Hepatocyte (in vitro differentiated cells): ENCODE measurements around the gene CDK6. TPM values are rescaled to one million over a fixed set of nuclear protein-coding genes. Genes with fewer than 3 reads are reported as not detected.

ENCODE experiments used
- DNase-seq: peaks from one replicate; pipeline ENCODE4 v3.0.0-alpha.2; 2016; ENCODE audit warnings: low spot score
- H2AFZ ChIP-seq: fragments of 200-600 bp; sonication (generic); 2 replicates; pipeline ENCODE4 v1.6.0; 2016; ENCODE audit warnings: antibody characterized with exemption, mild to moderate bottlenecking
- H3K27ac ChIP-seq: fragments of 200-600 bp; sonication (generic); 2 replicates; pipeline ENCODE4 v1.5.1; 2016; ENCODE audit warnings: mild to moderate bottlenecking
- H3K27me3 ChIP-seq: fragments of 200-600 bp; sonication (generic); 2 replicates; pipeline ENCODE4 v1.6.1; 2016
- H3K36me3 ChIP-seq: fragments of 200-600 bp; sonication (generic); replicated peaks from 2 replicates; pipeline ENCODE4 v1.5.1; 2016; ENCODE audit warnings: low read depth; ENCODE audit not compliant: insufficient read depth
- H3K4me1 ChIP-seq: fragments of 200-600 bp; sonication (generic); 2 replicates; pipeline ENCODE4 v1.5.1; 2016; ENCODE audit warnings: mild to moderate bottlenecking, moderate library complexity; ENCODE audit not compliant: insufficient read depth
- H3K4me2 ChIP-seq: fragments of 200-600 bp; sonication (generic); 2 replicates; pipeline ENCODE4 v1.6.0; 2016
- H3K4me3 ChIP-seq: fragments of 200-600 bp; sonication (generic); 2 replicates; pipeline ENCODE4 v1.5.1; 2016; ENCODE audit warnings: mild to moderate bottlenecking
- H3K79me2 ChIP-seq: fragments of 200-600 bp; sonication (generic); 2 replicates; pipeline ENCODE4 v1.6.0; 2017; ENCODE audit warnings: mild to moderate bottlenecking
- H3K9me2 ChIP-seq: fragments of 200-600 bp; sonication (generic); replicated peaks from 2 replicates; pipeline ENCODE4 v1.6.0; 2017; ENCODE audit warnings: mild to moderate bottlenecking; ENCODE audit not compliant: insufficient read depth
- H3K9me3 ChIP-seq: fragments of 200-600 bp; sonication (generic); 2 replicates; pipeline ENCODE4 v1.5.1; 2016; ENCODE audit warnings: low read depth, mild to moderate bottlenecking
- H4K20me1 ChIP-seq: fragments of 200-600 bp; sonication (generic); 2 replicates; pipeline ENCODE4 v1.6.0; 2016; ENCODE audit warnings: mild to moderate bottlenecking; ENCODE audit not compliant: insufficient read depth, poor library complexity, severe bottlenecking
- CTCF ChIP-seq: fragments of 200-600 bp; sonication (generic); IDR thresholded peaks from 2 replicates; pipeline ENCODE4 v1.5.1; 2016; ENCODE audit warnings: antibody characterized with exemption, mild to moderate bottlenecking; ENCODE audit not compliant: poor library complexity
- EZH2 ChIP-seq: fragments of 200-600 bp; sonication (generic); IDR thresholded peaks from 2 replicates; pipeline ENCODE4 v1.6.1; 2016; ENCODE audit warnings: antibody characterized with exemption, mild to moderate bottlenecking, borderline replicate concordance
- EZH2phosphoT487 ChIP-seq: fragments of 200-600 bp; sonication (generic); IDR thresholded peaks from one replicate; pipeline ENCODE4 v1.6.1; 2018; ENCODE audit warnings: antibody characterized with exemption, mild to moderate bottlenecking, low read depth, moderate library complexity; ENCODE audit not compliant: unreplicated experiment, severe bottlenecking
- WGBS: methylation state at CpG from one replicate; pipeline ENCODE4 v1.1.6; 2016; ENCODE audit warnings: low lambda C conversion rate; ENCODE audit errors: missing lambda C conversion rate; 5-methylcytosine and 5-hydroxymethylcytosine counted together
- polyA plus RNA-seq: library from polyadenylated mRNA; unstranded; fragments of >200 nt; fragmentation: Nextera tagmentation; extraction: Ambion mirVana; gene quantifications from 2 replicates; pipeline ENCODE4 v1.2.1, GENCODE V29; 2016
- total RNA-seq: library from RNA; depleted of rRNA; stranded (reverse); fragments of >200 nt; gene quantifications from 2 replicates; pipeline ENCODE4 v1.2.3, GENCODE V29; 2014

Gene CDK6
- total and polyA plus RNA-seq, 2 experiments from 2014 or later = 18.7 to 64.5 TPM

- H3K4me1 ChIP-seq = no peaks in the 10 kb centered on the region
- no peaks in the 10 kb centered on the region for H3K9me2 ChIP-seq
- no peaks in the 10 kb centered on the region for H3K9me3 ChIP-seq
- H3K4me3 ChIP-seq = no peak overlapping the region
- no peaks in the 10 kb centered on the region for H4K20me1 ChIP-seq
- H3K36me3 ChIP-seq = no peaks in the 10 kb centered on the region
- no peaks in the 10 kb centered on the region for H3K79me2 ChIP-seq
- H2AFZ ChIP-seq = no peak overlapping the region
- TF ChIP-seq CTCF (no peak), EZH2phosphoT487 (no peak), EZH2 (no peak)
- H3K27me3 ChIP-seq = no peaks in the 10 kb centered on the region
- H3K4me2 ChIP-seq = no peak overlapping the region
- WGBS = 59% methylated on average over 5 of the region's 5 CpGs
- no peak overlapping the region for H3K27ac ChIP-seq
- DNase-seq = no peak
Measured at GRCh38 chr7:92854501-92855238, 18.3 kb upstream of the CDK6 start.

GRCh38 chr7:92851732-92852131 is 15.4 kb upstream of the CDK6 start:
- Histone ChIP-seq H3K4me3 (no peak overlapping the region), H3K9me2 (no peaks in the 10 kb centered on the region), H3K27ac (no peak overlapping the region), H4K20me1 (no peaks in the 10 kb centered on the region), H3K36me3 (no peaks in the 10 kb centered on the region), H3K4me2 (no peak overlapping the region), H3K79me2 (no peaks in the 10 kb centered on the region), H3K4me1 (no peaks in the 10 kb centered on the region), H3K27me3 (no peaks in the 10 kb centered on the region), H3K9me3 (no peaks in the 10 kb centered on the region), H2AFZ (no peak overlapping the region)
- TF ChIP-seq CTCF (no peak), EZH2 (no peak), EZH2phosphoT487 (no peak)
- 82% methylated on average over 3 of the region's 3 CpGs for WGBS
- DNase-seq = no peak

- Histone ChIP-seq H3K36me3 (no peaks in the 10 kb centered on the region), H3K27ac (no peak overlapping the region), H4K20me1 (no peaks in the 10 kb centered on the region), H3K9me2 (no peaks in the 10 kb centered on the region), H3K79me2 (no peaks in the 10 kb centered on the region), H3K4me1 (no peaks in the 10 kb centered on the region), H3K4me3 (no peak overlapping the region), H2AFZ (no peak overlapping the region), H3K4me2 (no peak overlapping the region), H3K27me3 (no peaks in the 10 kb centered on the region), H3K9me3 (no peaks in the 10 kb centered on the region)
- TF ChIP-seq EZH2phosphoT487 = no peak
- no peak for TF ChIP-seq EZH2
- no peak for TF ChIP-seq CTCF
- no peak for DNase-seq
- WGBS = 65% methylated on average over 1 of the region's 1 CpG
Measured at GRCh38 chr7:92850516-92850915, 14.1 kb upstream of the CDK6 start.
